GM19023 (cell line): ENCODE results near the gene THSD7A.
"Not testable (repeated sequence)": the region's sequence is repeated elsewhere in the genome, so short reads cannot be mapped to it uniquely, and the experiment has no call there.

Experiments used
- ATAC-seq: cut with Tn5 transposase; IDR thresholded peaks from one replicate; pipeline ENCODE4 v1.9.1; 2021; ENCODE audit warnings: mild to moderate bottlenecking, moderate library complexity; ENCODE audit not compliant: unreplicated experiment

The THSD7A gene

GRCh38 chr7:11471255-11471654 lies 360.7 kb downstream of the THSD7A start:
- no peak for ATAC-seq

- ATAC-seq = no peak
These were observed 362.8 kb downstream of the THSD7A start for GRCh38 chr7:11469028-11469745.

GRCh38 chr7:11466517-11467105 lies 365.4 kb downstream of the THSD7A start:
- no peak for ATAC-seq

- ATAC-seq = no peak
These were observed 367.4 kb downstream of the THSD7A start for GRCh38 chr7:11464624-11465023.

- ATAC-seq = no peak
These were observed 370.1 kb downstream of the THSD7A start for GRCh38 chr7:11461946-11462345.

GRCh38 chr7:11458736-11459483 lies 373.1 kb downstream of the THSD7A start:
- ATAC-seq = no peak

- ATAC-seq = no peak
These were observed 374.6 kb downstream of the THSD7A start for GRCh38 chr7:11457419-11457818.

GRCh38 chr7:11456574-11456973 lies 375.4 kb downstream of the THSD7A start:
- no peak for ATAC-seq

- no peak for ATAC-seq
These were observed 379.5 kb downstream of the THSD7A start for GRCh38 chr7:11452476-11452875.

- ATAC-seq = no peak
These were observed 381.7 kb downstream of the THSD7A start for GRCh38 chr7:11450281-11450680.

- no peak for ATAC-seq
These were observed 382.7 kb downstream of the THSD7A start for GRCh38 chr7:11449316-11449715.

- no peak for ATAC-seq
These were observed 383.7 kb downstream of the THSD7A start for GRCh38 chr7:11448323-11448722.

GRCh38 chr7:11447106-11447505 lies 384.9 kb downstream of the THSD7A start:
- no peak for ATAC-seq

GRCh38 chr7:11443934-11444333 lies 388.1 kb downstream of the THSD7A start:
- not testable (repeated sequence) for ATAC-seq

- ATAC-seq = no peak
These were observed 394.0 kb downstream of the THSD7A start for GRCh38 chr7:11437994-11438393.

- ATAC-seq = no peak
These were observed 395.0 kb downstream of the THSD7A start for GRCh38 chr7:11436773-11437524.

GRCh38 chr7:11436316-11436715 lies 395.7 kb downstream of the THSD7A start:
- ATAC-seq = no peak

GRCh38 chr7:11434366-11434765 lies 397.6 kb downstream of the THSD7A start:
- ATAC-seq = no peak

GRCh38 chr7:11430841-11431240 lies 401.2 kb downstream of the THSD7A start:
- no peak for ATAC-seq

- no peak for ATAC-seq
These were observed 401.9 kb downstream of the THSD7A start for GRCh38 chr7:11430112-11430511.

GRCh38 chr7:11428877-11429581 lies 403.0 kb downstream of the THSD7A start:
- no peak for ATAC-seq
